Bronchial epithelial cell (primary cell): ENCODE data around the gene BARX2. TPM values are rescaled to one million over a fixed set of nuclear protein-coding genes. Genes with fewer than 3 reads are reported as not detected.

ENCODE experiments used
- DNase-seq: peaks from one replicate; pipeline ENCODE4 v3.0.0-alpha.2; 2010; ENCODE audit warnings: low read depth
- FAIRE-seq: peaks from 2 replicates; lab custom pipeline; 2011; peaks lifted over from hg19 to GRCh38; lab: Jason Lieb, UNC
- H3K27me3 ChIP-seq: 2 replicates; pipeline ENCODE4 v1.5.1; 2011; ENCODE audit warnings: low read length; ENCODE audit not compliant: control insufficient read depth, insufficient read depth
- H3K36me3 ChIP-seq: 2 replicates; pipeline ENCODE4 v1.5.1; 2011; ENCODE audit warnings: low read length; ENCODE audit not compliant: control insufficient read depth, insufficient read depth
- H3K4me3 ChIP-seq: 2 replicates; pipeline ENCODE4 v1.5.1; 2011; ENCODE audit warnings: mild to moderate bottlenecking, low read depth, low read length, control low read depth
- CTCF ChIP-seq: IDR thresholded peaks from 2 replicates; pipeline ENCODE4 v1.5.1; 2011; ENCODE audit warnings: mild to moderate bottlenecking, moderate library complexity, low read length, control low read depth, inconsistent platforms; ENCODE audit not compliant: insufficient read depth, severe bottlenecking
- total RNA-seq: library from RNA; depleted of rRNA; stranded (reverse); fragments of >200 nt; gene quantifications from 2 replicates; pipeline ENCODE4 v1.2.1, GENCODE V29; 2014

BARX2 gene
- total RNA-seq, 1 donor from 2014 or later: 2.9 TPM

GRCh38 chr11:129359748-129360147 is 15.9 kb upstream of the BARX2 start:
- DNase-seq (no peak), FAIRE-seq (no peak)
- Histone ChIP-seq H3K27me3 (peaks cover 2% of the 10 kb centered on the region), H3K36me3 (no peaks in the 10 kb centered on the region), H3K4me3 (no peak overlapping the region)
- no peak for TF ChIP-seq CTCF

GRCh38 chr11:129364143-129364654 is 11.4 kb upstream of the BARX2 start:
- no peaks in the 10 kb centered on the region for H3K36me3 ChIP-seq
- no peak overlapping the region for H3K4me3 ChIP-seq
- FAIRE-seq: peak; percentile 87

GRCh38 chr11:129365816-129366215 is 9.8 kb upstream of the BARX2 start:
- peak; percentile 55 for DNase-seq
- TF ChIP-seq CTCF: no peak

More at GRCh38 chr11:129364143-129364654, 11.4 kb upstream of the BARX2 start:
- peak; percentile 82 for DNase-seq
- TF ChIP-seq CTCF: peak; percentile 100
- no peaks in the 10 kb centered on the region for H3K27me3 ChIP-seq

GRCh38 chr11:129366737-129367597 is 8.7 kb upstream of the BARX2 start:
- no peak for FAIRE-seq
- DNase-seq: peak; percentile 29
- H3K4me3 ChIP-seq: no peak overlapping the region
- no peaks in the 10 kb centered on the region for H3K36me3 ChIP-seq
- TF ChIP-seq CTCF: no peak
- peaks cover 3% of the 10 kb centered on the region for H3K27me3 ChIP-seq

More at GRCh38 chr11:129365816-129366215, 9.8 kb upstream of the BARX2 start:
- H3K27me3 ChIP-seq: no peaks in the 10 kb centered on the region
- FAIRE-seq: no peak
- H3K36me3 ChIP-seq: no peaks in the 10 kb centered on the region
- H3K4me3 ChIP-seq: no peak overlapping the region

GRCh38 chr11:129368889-129369672 is 6.6 kb upstream of the BARX2 start:
- no peaks in the 10 kb centered on the region for H3K36me3 ChIP-seq
- no peak overlapping the region for H3K4me3 ChIP-seq
- DNase-seq: peak; percentile 51
- peaks cover 15% of the 10 kb centered on the region for H3K27me3 ChIP-seq
- no peak for TF ChIP-seq CTCF
- FAIRE-seq: peak; percentile 62
